K562 (cell line): ENCODE measurements around the gene AAR2. TPM values are rescaled to one million over a fixed set of nuclear protein-coding genes. Genes with fewer than 3 reads are reported as not detected.

ENCODE experiments used
- ATAC-seq: fragments of 200-7000 bp; cut with Tn5 transposase; 3 replicates; pipeline ENCODE4 v1.9.1; 2020; ENCODE audit warnings: moderate library complexity
- BruUV-seq: library from RNA; stranded (reverse); fragments of 400-500 nt; replicated peaks from 2 replicates; lab custom pipeline; 2021; lab: Mats Ljungman, UMichigan
- CTCF ChIA-PET: fragments of 300-600 bp; formaldehyde crosslinking; extraction: SDS; loops from one replicate; lab custom pipeline; 2021; ENCODE audit warnings: low intra/inter-chr PET ratio; lab: Yijun Ruan, JAX
- POLR2A ChIA-PET: fragments of 300-600, 350-650 bp; sonication (Branson Sonifier 250); formaldehyde crosslinking; extraction: SDS; loops from one replicate; lab custom pipeline; 2021; ENCODE audit warnings: antibody characterized with exemption, inconsistent platforms; lab: Yijun Ruan, JAX
- DNase-seq, 4 experiments: peaks; one replicate each; pipeline versions ENCODE4 v3.0.0 to v3.0.0-alpha.2; 2011 to 2018; ENCODE audit warnings: low spot score in 3 of 4, mixed read lengths in 3 of 4; ENCODE audit errors: extremely low read depth in 1 of 4
- FAIRE-seq: peaks from 2 replicates; lab custom pipeline; 2011; peaks lifted over from hg19 to GRCh38; lab: Jason Lieb, UNC
- H2AFZ ChIP-seq: 2 replicates; pipeline ENCODE4 v1.6.0; 2011; ENCODE audit warnings: low read depth, low read length, control low read depth, inconsistent platforms
- H3K27ac ChIP-seq: fragments of 200-600 bp; 3 replicates; pipeline ENCODE4 v1.8.0; 2011; ENCODE audit warnings: low read depth, mild to moderate bottlenecking, control low read depth, inconsistent platforms, low read length, moderate library complexity, mixed read lengths; ENCODE audit errors: extremely low read depth
- H3K27me3 ChIP-seq, 2 experiments: fragments of 300-600 bp in 1 of 2; 2 replicates in 1 of 2; 3 replicates in 1 of 2; pipeline versions ENCODE4 v1.6.0 to v1.8.0; 2011; ENCODE audit warnings: inconsistent platforms in 2 of 2, low read length in 2 of 2, mild to moderate bottlenecking in 1 of 2, mixed read lengths in 1 of 2, moderate library complexity in 1 of 2; ENCODE audit not compliant: control insufficient read depth in 2 of 2, insufficient read depth in 2 of 2
- H3K36me3 ChIP-seq: fragments of 300-600 bp; 3 replicates; pipeline ENCODE4 v1.8.0; 2011; ENCODE audit warnings: mild to moderate bottlenecking, low read length, inconsistent platforms; ENCODE audit not compliant: control insufficient read depth, insufficient read depth
- H3K4me1 ChIP-seq, 2 experiments: fragments of 200-600 bp in 1 of 2; replicated peaks in 1 of 2; 2 replicates in 1 of 2; 3 replicates in 1 of 2; pipeline versions ENCODE4 v1.5.1 to v1.8.0; 2011; ENCODE audit warnings: inconsistent platforms in 2 of 2, low read length in 2 of 2, mild to moderate bottlenecking in 1 of 2, mixed read lengths in 1 of 2, moderate library complexity in 1 of 2; ENCODE audit not compliant: control insufficient read depth in 2 of 2, insufficient read depth in 2 of 2
- H3K4me2 ChIP-seq: 2 replicates; pipeline ENCODE4 v1.6.1; 2011; ENCODE audit warnings: low read length, control low read depth, inconsistent platforms, mixed read lengths; ENCODE audit not compliant: insufficient read depth
- H3K4me3 ChIP-seq: fragments of 200-600 bp; sonication (generic), shearing (Covaris generic); 2 replicates; pipeline ENCODE4 v1.5.1; 2016; ENCODE audit warnings: control low read depth, inconsistent platforms
- H3K79me2 ChIP-seq: fragments of 200-600 bp; 3 replicates; pipeline ENCODE4 v1.8.0; 2011; ENCODE audit warnings: low read length, inconsistent platforms; ENCODE audit not compliant: control insufficient read depth, insufficient read depth
- H3K9ac ChIP-seq, 2 experiments: 2 replicates each; pipeline versions ENCODE4 v1.6.0 to v1.6.1; 2011; ENCODE audit warnings: low read depth in 2 of 2, low read length in 2 of 2, control low read depth in 1 of 2, inconsistent platforms in 1 of 2, mild to moderate bottlenecking in 1 of 2, mixed read lengths in 1 of 2; ENCODE audit not compliant: insufficient read depth in 1 of 2
- H3K9me1 ChIP-seq: one replicate; pipeline ENCODE4 v1.6.0; 2011; ENCODE audit warnings: inconsistent platforms, mild to moderate bottlenecking, low read length, moderate library complexity; ENCODE audit not compliant: control insufficient read depth, insufficient read depth
- H3K9me3 ChIP-seq: replicated peaks from 2 replicates; pipeline ENCODE4 v1.5.1; 2011; ENCODE audit warnings: low read depth, low read length, inconsistent platforms; ENCODE audit not compliant: control insufficient read depth, insufficient read depth
- H4K20me1 ChIP-seq: replicated peaks from 2 replicates; pipeline ENCODE4 v1.6.1; 2011; ENCODE audit warnings: low read length, inconsistent platforms, mixed read lengths; ENCODE audit not compliant: control insufficient read depth, insufficient read depth
- BCL6 ChIP-seq: fragments of 250-450 bp; sonication (Bioruptor Pico); IDR thresholded peaks from 2 replicates; pipeline ENCODE4 v1.4.0; 2020
- BCOR ChIP-seq: fragments of 450-650 bp; IDR thresholded peaks from 2 replicates; pipeline ENCODE4 v1.6.1; 2016
- BRF2 ChIP-seq: IDR thresholded peaks from 3 replicates; pipeline ENCODE4 v1.6.1; 2011; ENCODE audit warnings: borderline replicate concordance, mild to moderate bottlenecking; ENCODE audit not compliant: insufficient read length, insufficient read depth
- ELF4 ChIP-seq: fragments of 450-650 bp; formaldehyde crosslinking; IDR thresholded peaks from 2 replicates; pipeline ENCODE4 v1.4.0; 2022; ENCODE audit warnings: missing genetic modification characterization
- FIP1L1 ChIP-seq: fragments of 200-400 bp; formaldehyde crosslinking; IDR thresholded peaks from 2 replicates; pipeline ENCODE4 v1.6.1; 2018; ENCODE audit warnings: mild to moderate bottlenecking, low read depth, low read length; ENCODE audit not compliant: poor library complexity, severe bottlenecking
- ILF3 ChIP-seq: fragments of 450-650 bp; IDR thresholded peaks from 2 replicates; pipeline ENCODE4 v1.6.1; 2018; ENCODE audit warnings: antibody characterized with exemption, mild to moderate bottlenecking, moderate library complexity, borderline replicate concordance
- LCOR ChIP-seq: sonication (generic); formaldehyde crosslinking; IDR thresholded peaks from 2 replicates; pipeline ENCODE4 v1.8.0; 2022; ENCODE audit warnings: mild to moderate bottlenecking, missing genetic modification reagents
- RNF219 ChIP-seq: fragments of 250-450 bp; sonication (Bioruptor Pico); IDR thresholded peaks from 2 replicates; pipeline ENCODE4 v1.5.0; 2022; ENCODE audit warnings: mild to moderate bottlenecking
- SMAD2 ChIP-seq: fragments of 150-350 bp; IDR thresholded peaks from 2 replicates; pipeline ENCODE4 v1.6.1; 2014; ENCODE audit warnings: low read depth, mild to moderate bottlenecking, low read length
- SPI1 ChIP-seq: IDR thresholded peaks from 2 replicates; pipeline ENCODE4 v1.6.1; 2011; ENCODE audit warnings: low read depth, low read length, control low read depth, borderline replicate concordance
- THRA ChIP-seq: fragments of 450-650 bp; IDR thresholded peaks from 2 replicates; pipeline ENCODE4 v1.6.1; 2017; ENCODE audit warnings: mild to moderate bottlenecking, moderate library complexity
- YBX1 ChIP-seq: fragments of 450-650 bp; IDR thresholded peaks from 2 replicates; pipeline ENCODE4 v1.7.1; 2016; ENCODE audit warnings: mild to moderate bottlenecking
- ZFP91 ChIP-seq: sonication (generic); formaldehyde crosslinking; IDR thresholded peaks from 2 replicates; pipeline ENCODE4 v1.8.0; 2022; ENCODE audit warnings: mild to moderate bottlenecking, missing genetic modification reagents
- ZNF3 ChIP-seq: fragments of 250-450 bp; sonication (Bioruptor Pico); IDR thresholded peaks from 2 replicates; pipeline ENCODE4 v1.5.0; 2021; ENCODE audit warnings: mild to moderate bottlenecking, moderate library complexity
- ZNF699 ChIP-seq: fragments of 250-450 bp; sonication (Bioruptor Pico); IDR thresholded peaks from 2 replicates; pipeline ENCODE4 v1.8.0; 2021; ENCODE audit warnings: mild to moderate bottlenecking, moderate library complexity; ENCODE audit not compliant: insufficient replicate concordance
- ZNF75A ChIP-seq: fragments of 450-650 bp; formaldehyde crosslinking; IDR thresholded peaks from 2 replicates; pipeline ENCODE4 v1.4.0; 2020; ENCODE audit warnings: mild to moderate bottlenecking
- WGBS: fragments of 100-300 bp; shearing (Covaris generic); methylation state at CpG from one replicate; pipeline ENCODE4 v1.1.6; 2016; ENCODE audit warnings: low coverage, mixed read lengths; ENCODE audit not compliant: insufficient coverage; ENCODE audit errors: missing lambda C conversion rate; 5-methylcytosine and 5-hydroxymethylcytosine counted together
- in situ Hi-C: fragments of 300-500 bp; cut with MboI; formaldehyde crosslinking; loops from 4 replicates; pipeline ENCODE4 v1.15.0; 2018; ENCODE audit warnings: inconsistent platforms, mixed read lengths
- intact Hi-C: fragments of 100-400 bp; cut with micrococcal nuclease; formaldehyde crosslinking; loops from 2 replicates; pipeline ENCODE4 v1.14.2; 2022
- polyA plus RNA-seq, 8 experiments: library from polyadenylated mRNA; depleted of rRNA in 4 of 8; stranded (reverse) in 5 of 8; unstranded in 3 of 8; fragments of >200 nt; fragmentation: Nextera tagmentation in 2 of 8; fragmentation: Illumina TruSeq in 1 of 8; extraction: Ambion mirVana in 2 of 8; extraction: Trizol in 1 of 8; gene quantifications; 2 replicates each; pipeline versions ENCODE4 v1.2.1 to v1.2.3, GENCODE V29; 2011 to 2014; ENCODE audit warnings: inconsistent platforms in 1 of 8, missing spikeins in 1 of 8
- total RNA-seq, 7 experiments: library from RNA; depleted of rRNA in 6 of 7; stranded (reverse); fragments of >200 nt in 6 of 7; fragmentation: Illumina TruSeq in 2 of 7; extraction: Trizol in 2 of 7; gene quantifications; 2 replicates each; pipeline versions ENCODE4 v1.2.1 to v1.2.3, GENCODE V29; 2011 to 2021; ENCODE audit warnings: low replicate concordance in 1 of 7

Gene AAR2
- total and polyA plus RNA-seq, 9 of the 15 experiments (the other 6 are each of a cell fraction or from before 2014, with no cell fraction given) = 6.5 to 36.2 (median 24.7) TPM

GRCh38 chr20:36213362-36213761 lies 22.9 kb upstream of the AAR2 start:
- no TSS peak for BruUV-seq
- Histone ChIP-seq H3K27me3 (peaks cover 32 to 63% of the 10 kb centered on the region in 2 experiments), H3K9ac (no peak overlapping the region), H3K36me3 (no peaks in the 10 kb centered on the region), H3K4me1 (no peaks in the 10 kb centered on the region), H3K27ac (no peak overlapping the region), H3K79me2 (no peaks in the 10 kb centered on the region), H3K4me2 (no peak overlapping the region), H2AFZ (no peak overlapping the region), H4K20me1 (peaks cover 11% of the 10 kb centered on the region), H3K9me3 (no peaks in the 10 kb centered on the region), H3K4me3 (no peak overlapping the region), H3K9me1 (no peaks in the 10 kb centered on the region)
- no peak for FAIRE-seq
- ATAC-seq = no peak
- POLR2A ChIA-PET = interaction anchor here (0.6 kb wide), 1 partner anchor 233 kb away, joined by 5 read pairs; no protein-coding TSS in a partner anchor
- CTCF ChIA-PET = interaction anchor here (0.6 kb wide), 1 partner anchor 11 kb away, joined by 3 read pairs; no protein-coding TSS in a partner anchor
- intact Hi-C loops = no loop called here
- WGBS = 11% methylated on average over 2 of the region's 2 CpGs
- in situ Hi-C loops = loop anchor here (25.0 kb wide), 1 partner anchor 224 kb away; no protein-coding TSS in a partner anchor
- no peak for DNase-seq
- TF ChIP-seq BCL6 (CRISPR knock-in tag) (no peak), RNF219 (CRISPR knock-in tag) (no peak), SPI1 (no peak), THRA (no peak), LCOR (CRISPR knock-in tag) (no peak), BCOR (no peak), YBX1 (no peak), ZFP91 (no peak), ZNF699 (CRISPR knock-in tag) (no peak), ELF4 (CRISPR knock-in tag) (no peak), FIP1L1 (no peak), ZNF75A (CRISPR knock-in tag) (no peak), ZNF3 (no peak), SMAD2 (no peak), ILF3 (no peak), BRF2 (no peak)
